GM06990 (cell line): ENCODE results near the gene VAV3.

ENCODE experiments used
- DNase-seq: peaks from one replicate; pipeline ENCODE4 v3.0.0-alpha.2; 2011; ENCODE audit not compliant: insufficient read length; ENCODE audit errors: extremely low read depth
- H3K27me3 ChIP-seq: replicated peaks from 2 replicates; pipeline ENCODE4 v1.6.0; 2011; ENCODE audit warnings: low read length; ENCODE audit not compliant: control insufficient read depth, insufficient read depth
- H3K36me3 ChIP-seq: 2 replicates; pipeline ENCODE4 v1.5.1; 2011; ENCODE audit warnings: low read length; ENCODE audit not compliant: control insufficient read depth, insufficient read depth
- H3K4me3 ChIP-seq: replicated peaks from 2 replicates; pipeline ENCODE4 v1.5.1; 2011; ENCODE audit warnings: low read depth, mild to moderate bottlenecking, control low read depth, low read length
- TF ChIP-seq, protein P1 (sequence below): IDR thresholded peaks from 2 replicates; pipeline ENCODE4 v1.5.1; 2011; ENCODE audit warnings: low read length, control low read depth, mild to moderate bottlenecking, inconsistent platforms; ENCODE audit not compliant: insufficient read depth, poor library complexity, severe bottlenecking

VAV3 gene

DNA sequence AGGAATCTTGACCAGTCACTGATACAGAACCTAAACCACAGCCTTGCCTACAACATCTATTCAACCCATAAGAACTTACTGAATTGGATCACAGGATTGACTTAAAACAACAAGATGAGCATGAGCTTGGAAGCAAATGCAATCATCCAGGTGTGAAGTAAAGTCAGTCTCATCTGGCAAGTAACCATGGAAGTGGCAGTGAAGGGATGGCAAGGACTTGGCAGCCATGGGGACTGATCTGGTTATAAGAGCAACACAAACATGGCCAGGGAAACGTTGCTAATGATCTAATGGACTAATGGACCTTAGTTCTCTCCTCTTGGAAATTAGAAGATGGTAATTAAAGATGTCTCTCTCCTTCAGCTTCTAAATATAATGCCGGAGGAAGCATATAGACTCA, 133.1 kb downstream of the VAV3 start:
- no peak overlapping the region for H3K4me3 ChIP-seq
- TF ChIP-seq, protein P1, sequence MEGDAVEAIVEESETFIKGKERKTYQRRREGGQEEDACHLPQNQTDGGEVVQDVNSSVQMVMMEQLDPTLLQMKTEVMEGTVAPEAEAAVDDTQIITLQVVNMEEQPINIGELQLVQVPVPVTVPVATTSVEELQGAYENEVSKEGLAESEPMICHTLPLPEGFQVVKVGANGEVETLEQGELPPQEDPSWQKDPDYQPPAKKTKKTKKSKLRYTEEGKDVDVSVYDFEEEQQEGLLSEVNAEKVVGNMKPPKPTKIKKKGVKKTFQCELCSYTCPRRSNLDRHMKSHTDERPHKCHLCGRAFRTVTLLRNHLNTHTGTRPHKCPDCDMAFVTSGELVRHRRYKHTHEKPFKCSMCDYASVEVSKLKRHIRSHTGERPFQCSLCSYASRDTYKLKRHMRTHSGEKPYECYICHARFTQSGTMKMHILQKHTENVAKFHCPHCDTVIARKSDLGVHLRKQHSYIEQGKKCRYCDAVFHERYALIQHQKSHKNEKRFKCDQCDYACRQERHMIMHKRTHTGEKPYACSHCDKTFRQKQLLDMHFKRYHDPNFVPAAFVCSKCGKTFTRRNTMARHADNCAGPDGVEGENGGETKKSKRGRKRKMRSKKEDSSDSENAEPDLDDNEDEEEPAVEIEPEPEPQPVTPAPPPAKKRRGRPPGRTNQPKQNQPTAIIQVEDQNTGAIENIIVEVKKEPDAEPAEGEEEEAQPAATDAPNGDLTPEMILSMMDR, result no peak
- no peak for DNase-seq
- no peaks in the 10 kb centered on the region for H3K27me3 ChIP-seq
- H3K36me3 ChIP-seq, result no peaks in the 10 kb centered on the region

DNA sequence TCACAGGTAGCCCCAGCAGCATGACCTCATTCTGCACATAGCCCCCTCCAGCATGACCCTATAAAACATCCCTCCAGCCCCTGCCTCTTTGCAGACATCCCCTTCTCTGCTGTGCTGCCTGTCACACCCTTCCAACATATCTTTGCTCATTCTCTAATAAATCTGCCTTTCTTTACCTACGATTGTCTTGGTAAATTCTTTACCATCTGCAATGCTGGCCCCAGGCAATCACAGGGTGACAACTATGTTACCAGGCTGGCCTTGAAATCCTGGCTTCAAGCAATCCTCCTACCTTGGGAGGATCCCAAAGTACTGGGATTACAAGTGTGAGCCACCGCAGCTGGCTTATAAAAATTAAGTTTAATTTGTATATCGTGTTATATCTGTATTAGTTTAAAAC, 134.5 kb downstream of the VAV3 start:
- DNase-seq, result no peak
- no peaks in the 10 kb centered on the region for H3K27me3 ChIP-seq
- H3K4me3 ChIP-seq, result no peak overlapping the region
- TF ChIP-seq, protein P1, result no peak
- no peaks in the 10 kb centered on the region for H3K36me3 ChIP-seq

DNA sequence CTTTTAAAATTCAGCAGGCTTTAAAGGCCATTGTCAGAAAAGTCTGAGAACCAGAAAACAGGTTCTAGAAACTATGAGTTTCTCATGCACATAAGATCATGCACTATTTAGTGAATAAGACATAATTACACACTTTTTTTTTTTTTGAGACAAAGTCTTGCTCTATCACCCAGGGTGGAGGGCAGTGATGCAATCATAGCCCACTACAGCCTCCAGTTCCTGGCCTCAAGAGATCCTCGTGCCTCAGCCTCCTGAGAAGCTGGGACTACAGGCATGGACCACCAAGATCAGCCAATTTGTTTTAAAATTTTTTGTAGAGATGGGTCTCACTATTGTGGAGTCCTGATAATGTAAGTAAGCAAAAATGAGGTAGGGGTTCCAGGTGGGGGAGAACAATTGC, 134.9 kb downstream of the VAV3 start:
- Histone ChIP-seq H3K36me3 (no peaks in the 10 kb centered on the region), H3K27me3 (no peaks in the 10 kb centered on the region), H3K4me3 (no peak overlapping the region)
- TF ChIP-seq, protein P1, result no peak
- no peak for DNase-seq

DNA sequence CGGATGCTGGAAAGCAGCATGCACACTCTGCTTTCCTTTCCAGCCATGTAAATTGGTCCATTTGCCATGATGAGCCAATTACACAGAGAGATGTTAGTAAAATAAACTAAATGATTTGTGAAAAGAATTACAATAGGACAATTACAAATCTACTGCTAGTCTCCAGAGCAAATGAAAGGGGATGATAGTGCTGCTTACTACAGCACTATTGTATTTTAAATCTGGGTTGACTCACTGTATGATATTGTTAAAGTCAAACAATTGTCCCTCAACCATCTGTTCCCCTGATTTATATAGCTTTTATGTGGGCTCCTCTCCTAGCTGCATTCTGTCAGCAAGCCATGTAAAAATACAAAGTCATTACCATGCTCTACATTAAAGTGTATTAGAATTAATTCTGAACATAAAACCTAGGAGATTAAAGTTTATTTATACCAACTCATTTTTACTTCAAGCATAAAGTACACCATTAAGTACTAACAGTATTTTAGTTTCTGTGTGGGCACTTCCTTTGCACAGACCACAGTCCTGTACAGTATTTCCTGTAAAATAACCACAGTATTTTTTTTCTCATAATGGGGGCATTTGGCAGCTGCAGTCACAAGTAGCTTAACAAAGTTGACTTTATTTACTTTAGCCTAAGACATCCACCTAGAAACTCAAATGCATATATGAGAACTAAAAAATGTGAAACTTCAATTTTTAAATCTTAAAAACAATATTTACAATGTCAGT, 135.8 kb downstream of the VAV3 start:
- H3K27me3 ChIP-seq, result no peaks in the 10 kb centered on the region
- H3K4me3 ChIP-seq, result no peak overlapping the region
- DNase-seq, result no peak

DNA sequence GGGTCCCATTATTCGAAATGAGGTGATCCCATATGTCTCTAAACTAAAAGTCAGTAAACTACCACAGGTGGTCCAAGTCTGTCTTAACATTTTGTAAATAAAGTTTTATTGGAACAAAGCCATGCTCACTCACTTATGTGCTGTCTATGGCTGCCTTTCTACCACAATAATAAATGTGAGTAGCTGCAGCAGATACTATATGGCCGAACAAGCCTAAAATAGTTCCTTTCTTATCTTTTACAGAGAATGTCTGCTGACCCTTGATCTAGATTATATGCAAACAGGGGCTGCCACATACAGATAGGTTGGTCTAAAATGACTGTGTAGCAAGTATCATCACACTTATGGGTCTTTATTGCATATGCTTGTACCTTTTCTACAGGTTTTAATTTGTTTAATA, 140.0 kb downstream of the VAV3 start:
- no peak for DNase-seq
- H3K36me3 ChIP-seq, result no peaks in the 10 kb centered on the region
- H3K27me3 ChIP-seq, result no peaks in the 10 kb centered on the region
- H3K4me3 ChIP-seq, result no peak overlapping the region
- TF ChIP-seq, protein P1, result no peak

More for the DNA sequence above, 135.8 kb downstream of the VAV3 start:
- TF ChIP-seq, protein P1, result no peak
- no peaks in the 10 kb centered on the region for H3K36me3 ChIP-seq
